BJ (cell line): ENCODE data around the gene KRT33B. TPM values are rescaled to one million over a fixed set of nuclear protein-coding genes. Genes with fewer than 3 reads are reported as not detected.

Experiments used
- CTCF ChIA-PET: fragments of 350-600 bp; formaldehyde crosslinking; extraction: SDS; loops from one replicate; lab custom pipeline; 2021; ENCODE audit warnings: antibody characterized with exemption, inconsistent platforms; lab: Yijun Ruan, JAX
- POLR2A ChIA-PET: fragments of 300-600 bp; sonication (Branson Sonifier 250); formaldehyde crosslinking; extraction: SDS; loops from one replicate; lab custom pipeline; 2021; ENCODE audit warnings: antibody characterized with exemption; lab: Charles Lee
- DNase-seq: peaks from one replicate; pipeline ENCODE4 v3.0.0-alpha.2; 2011; ENCODE audit warnings: low read depth
- H3K27me3 ChIP-seq: 2 replicates; pipeline ENCODE4 v1.6.0; 2011; ENCODE audit warnings: low read length; ENCODE audit not compliant: control insufficient read depth, insufficient read depth
- H3K36me3 ChIP-seq: 2 replicates; pipeline ENCODE4 v1.5.1; 2011; ENCODE audit warnings: low read length; ENCODE audit not compliant: control insufficient read depth, insufficient read depth
- H3K4me3 ChIP-seq: 2 replicates; pipeline ENCODE4 v1.5.1; 2011; ENCODE audit warnings: low read depth, mild to moderate bottlenecking, control low read depth, low read length
- polyA minus RNA-seq: library from RNA; depleted of rRNA, polyadenylated mRNA; stranded (reverse); fragments of >200 nt; gene quantifications from 2 replicates; pipeline ENCODE4 v1.2.3, GENCODE V29; 2011; rRNA and poly(A)+ RNA removed
- polyA plus RNA-seq: library from polyadenylated mRNA; depleted of rRNA; stranded (reverse); fragments of >200 nt; gene quantifications from 2 replicates; pipeline ENCODE4 v1.2.3, GENCODE V29; 2011; rRNA removed
- TF ChIP-seq, protein P1 (sequence below): IDR thresholded peaks from 2 replicates; pipeline ENCODE4 v1.5.1; 2011; ENCODE audit warnings: low read depth, mild to moderate bottlenecking, control low read depth, inconsistent platforms, low read length, moderate library complexity; ENCODE audit not compliant: insufficient read depth

The KRT33B gene
- 1.2 and 1.8 TPM in 2 replicates for polyA plus RNA-seq
- 2.1 and 2.3 TPM in 2 replicates for polyA minus RNA-seq

DNA sequence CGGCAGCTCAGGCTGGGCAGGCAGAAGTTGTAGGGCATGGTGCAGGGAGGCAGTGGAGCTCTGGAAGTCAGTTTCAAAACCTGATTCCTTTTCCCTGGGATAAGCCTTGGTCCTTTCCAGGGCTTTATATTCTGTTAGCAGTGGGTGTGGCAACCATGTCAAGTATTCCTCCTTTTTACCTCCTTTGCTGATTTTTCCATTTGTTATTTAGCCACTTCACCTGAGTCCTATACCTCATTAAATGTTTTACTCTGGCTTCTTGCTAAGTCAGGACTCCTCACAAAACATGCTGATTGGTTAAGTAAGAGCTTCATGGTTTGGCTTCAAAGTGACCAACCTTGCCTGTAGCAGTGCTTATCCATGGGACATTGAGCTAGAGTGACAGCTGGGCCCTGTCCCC is at the start of gene KRT33B:
KRT33B (minus strand) TSS at position 101 of the 400 bp plus-strand sequence; CDS start at position 38, 63 bp downstream.
- DNase-seq = no peak
- POLR2A ChIA-PET = no interaction called here
- Histone ChIP-seq H3K27me3 (no peaks in the 10 kb centered on the region), H3K4me3 (no peak within 1 kb of the TSS), H3K36me3 (no peaks in the 10 kb centered on the region)
- CTCF ChIA-PET = interaction anchor here (1.3 to 2.7 kb wide), 3 partner anchors 21 to 296 kb away, joined by 3 to 7 read pairs (median 6); no protein-coding TSS in a partner anchor
- TF ChIP-seq, protein P1, sequence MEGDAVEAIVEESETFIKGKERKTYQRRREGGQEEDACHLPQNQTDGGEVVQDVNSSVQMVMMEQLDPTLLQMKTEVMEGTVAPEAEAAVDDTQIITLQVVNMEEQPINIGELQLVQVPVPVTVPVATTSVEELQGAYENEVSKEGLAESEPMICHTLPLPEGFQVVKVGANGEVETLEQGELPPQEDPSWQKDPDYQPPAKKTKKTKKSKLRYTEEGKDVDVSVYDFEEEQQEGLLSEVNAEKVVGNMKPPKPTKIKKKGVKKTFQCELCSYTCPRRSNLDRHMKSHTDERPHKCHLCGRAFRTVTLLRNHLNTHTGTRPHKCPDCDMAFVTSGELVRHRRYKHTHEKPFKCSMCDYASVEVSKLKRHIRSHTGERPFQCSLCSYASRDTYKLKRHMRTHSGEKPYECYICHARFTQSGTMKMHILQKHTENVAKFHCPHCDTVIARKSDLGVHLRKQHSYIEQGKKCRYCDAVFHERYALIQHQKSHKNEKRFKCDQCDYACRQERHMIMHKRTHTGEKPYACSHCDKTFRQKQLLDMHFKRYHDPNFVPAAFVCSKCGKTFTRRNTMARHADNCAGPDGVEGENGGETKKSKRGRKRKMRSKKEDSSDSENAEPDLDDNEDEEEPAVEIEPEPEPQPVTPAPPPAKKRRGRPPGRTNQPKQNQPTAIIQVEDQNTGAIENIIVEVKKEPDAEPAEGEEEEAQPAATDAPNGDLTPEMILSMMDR = no peak

DNA sequence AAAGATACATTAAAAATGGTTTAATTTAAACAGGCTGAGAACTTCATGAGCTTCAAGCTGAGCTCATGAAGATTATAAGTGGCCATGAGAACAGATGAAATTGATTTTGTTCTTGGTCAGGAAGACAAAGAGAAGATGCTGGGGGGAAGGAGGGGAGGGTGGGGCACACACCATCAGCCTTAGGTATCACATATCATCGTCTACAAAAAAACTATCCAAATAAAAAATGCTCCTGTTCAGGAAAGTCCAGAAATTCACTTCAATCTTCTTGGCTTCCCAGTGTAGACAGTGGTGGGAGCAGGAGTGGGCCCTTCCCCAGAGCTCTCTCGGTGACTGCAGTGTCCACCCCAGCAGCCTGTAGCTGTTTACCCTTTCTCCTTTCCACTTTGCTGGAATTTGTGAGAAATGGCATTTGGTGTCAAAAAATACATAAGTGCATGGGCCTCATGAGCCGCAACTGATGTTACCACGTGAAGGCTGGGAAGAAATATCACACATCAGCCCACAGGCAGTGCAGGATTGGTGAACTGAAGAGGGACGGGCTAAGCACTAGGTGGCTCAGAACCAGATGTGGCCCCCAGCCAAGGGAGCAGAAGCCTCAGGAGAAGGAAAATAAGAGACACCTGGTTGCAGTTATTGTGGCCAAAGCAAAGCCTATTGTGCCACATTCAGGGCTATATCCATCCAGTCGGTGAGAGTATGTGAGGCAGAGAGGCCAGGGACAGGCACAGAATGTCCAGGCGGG is 48.7 kb upstream of the KRT33B start:
- Histone ChIP-seq H3K4me3 (no peak overlapping the region), H3K27me3 (no peaks in the 10 kb centered on the region), H3K36me3 (no peaks in the 10 kb centered on the region)
- TF ChIP-seq, protein P1 = no peak
- ChIA-PET CTCF (interaction anchor here (0.8 to 3.9 kb wide), 8 partner anchors 13 to 561 kb away, joined by 3 to 28 read pairs (median 3); no protein-coding TSS in a partner anchor), POLR2A (interaction anchor here (0.6 to 1.0 kb wide), 3 partner anchors 10 to 370 kb away, joined by 3 read pairs; no protein-coding TSS in a partner anchor)
- no peak for DNase-seq

DNA sequence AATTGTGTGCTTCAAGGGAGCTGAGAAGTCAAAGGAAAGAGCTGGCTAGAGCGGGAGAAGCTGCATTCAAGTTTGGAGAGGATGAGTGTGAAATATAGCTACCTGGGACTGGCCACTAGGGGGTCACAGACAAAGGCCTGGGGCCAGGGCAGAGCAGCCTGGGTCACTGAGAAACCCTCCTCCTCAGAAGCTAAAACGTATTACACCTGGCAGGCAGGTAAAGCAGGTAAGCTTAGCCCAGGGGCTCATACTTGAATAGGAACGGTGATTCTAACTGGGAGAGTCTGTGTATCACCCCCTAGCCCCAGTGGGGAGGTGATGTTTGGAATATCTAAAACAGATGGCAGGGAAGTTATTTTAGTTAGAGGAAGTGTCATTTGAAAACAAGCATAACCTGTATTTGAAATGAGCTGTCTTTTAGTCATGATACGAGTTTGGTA is 48.0 kb upstream of the KRT33B start:
- DNase-seq = no peak
- ChIA-PET POLR2A (interaction anchor here (0.6 to 1.0 kb wide), 3 partner anchors 11 to 369 kb away, joined by 3 read pairs; no protein-coding TSS in a partner anchor), CTCF (interaction anchor here (0.8 to 3.9 kb wide), 8 partner anchors 12 to 561 kb away, joined by 3 to 28 read pairs (median 3); no protein-coding TSS in a partner anchor)
- Histone ChIP-seq H3K27me3 (no peaks in the 10 kb centered on the region), H3K4me3 (no peak overlapping the region), H3K36me3 (no peaks in the 10 kb centered on the region)
- TF ChIP-seq, protein P1 = peak; percentile 29; the same call in 1 of the 2 replicates

DNA sequence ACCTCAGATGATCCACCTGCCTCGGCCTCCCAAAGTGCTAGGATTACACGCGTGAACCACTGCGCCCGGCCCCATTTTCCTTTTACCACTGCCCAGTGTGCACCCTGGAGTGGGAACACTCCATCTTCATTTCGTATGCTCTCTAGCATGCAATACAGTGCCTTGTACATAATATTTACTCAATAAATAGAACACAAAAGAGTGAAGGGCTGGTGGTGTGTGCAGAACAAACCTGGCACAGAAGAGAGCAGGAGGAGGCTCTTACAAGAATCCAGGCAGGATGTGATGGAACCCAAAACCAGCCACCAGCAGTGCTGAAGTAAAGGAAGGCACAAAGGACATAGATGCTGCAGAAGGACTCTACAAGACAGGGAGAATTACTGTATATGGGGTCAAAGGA is 47.5 kb upstream of the KRT33B start:
- Histone ChIP-seq H3K36me3 (no peaks in the 10 kb centered on the region), H3K4me3 (no peak overlapping the region), H3K27me3 (no peaks in the 10 kb centered on the region)
- no peak for DNase-seq
- CTCF ChIA-PET = interaction anchor here (0.8 to 3.9 kb wide), 4 partner anchors 12 to 560 kb away, joined by 3 to 28 read pairs (median 5); no protein-coding TSS in a partner anchor
- TF ChIP-seq, protein P1 = no peak
- POLR2A ChIA-PET = interaction anchor here (0.8 to 1.0 kb wide), 2 partner anchors 37 to 369 kb away, joined by 3 to 6 read pairs; no protein-coding TSS in a partner anchor

DNA sequence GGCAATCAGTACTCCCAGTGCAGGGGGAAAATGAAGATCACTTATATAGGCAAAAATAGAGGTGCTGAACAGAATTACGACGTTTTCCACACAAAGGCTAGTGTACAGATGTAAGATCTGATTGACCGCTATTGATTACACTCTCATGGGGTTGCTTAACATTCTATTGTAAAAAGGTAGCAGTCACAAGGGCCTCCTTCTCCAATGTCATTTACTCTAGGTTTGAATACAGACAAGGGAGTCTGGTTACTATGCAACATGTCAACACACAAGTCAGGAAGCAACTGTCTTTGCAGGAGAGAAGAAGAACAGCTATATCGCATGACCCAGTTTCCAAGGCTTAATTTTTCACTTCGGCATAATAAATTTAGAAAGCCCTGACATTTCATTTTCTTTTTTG is 46.9 kb upstream of the KRT33B start:
- no peak for DNase-seq
- H3K36me3 ChIP-seq = no peaks in the 10 kb centered on the region
- no peaks in the 10 kb centered on the region for H3K27me3 ChIP-seq
- CTCF ChIA-PET = interaction anchor here (0.9 to 3.9 kb wide), 3 partner anchors 11 to 80 kb away, joined by 3 to 28 read pairs (median 3); no protein-coding TSS in a partner anchor
- no peak overlapping the region for H3K4me3 ChIP-seq
- TF ChIP-seq, protein P1 = no peak
- POLR2A ChIA-PET = interaction anchor here (0.8 kb wide), 1 partner anchor 36 kb away, joined by 6 read pairs; no protein-coding TSS in a partner anchor
